ENCODE results near the gene LAMP5. TPM values are rescaled to one million over a fixed set of nuclear protein-coding genes. Genes with fewer than 3 reads are reported as not detected.

The LAMP5 gene
- total RNA-seq, 4 donors from 2014 or later: not detected

DNA sequence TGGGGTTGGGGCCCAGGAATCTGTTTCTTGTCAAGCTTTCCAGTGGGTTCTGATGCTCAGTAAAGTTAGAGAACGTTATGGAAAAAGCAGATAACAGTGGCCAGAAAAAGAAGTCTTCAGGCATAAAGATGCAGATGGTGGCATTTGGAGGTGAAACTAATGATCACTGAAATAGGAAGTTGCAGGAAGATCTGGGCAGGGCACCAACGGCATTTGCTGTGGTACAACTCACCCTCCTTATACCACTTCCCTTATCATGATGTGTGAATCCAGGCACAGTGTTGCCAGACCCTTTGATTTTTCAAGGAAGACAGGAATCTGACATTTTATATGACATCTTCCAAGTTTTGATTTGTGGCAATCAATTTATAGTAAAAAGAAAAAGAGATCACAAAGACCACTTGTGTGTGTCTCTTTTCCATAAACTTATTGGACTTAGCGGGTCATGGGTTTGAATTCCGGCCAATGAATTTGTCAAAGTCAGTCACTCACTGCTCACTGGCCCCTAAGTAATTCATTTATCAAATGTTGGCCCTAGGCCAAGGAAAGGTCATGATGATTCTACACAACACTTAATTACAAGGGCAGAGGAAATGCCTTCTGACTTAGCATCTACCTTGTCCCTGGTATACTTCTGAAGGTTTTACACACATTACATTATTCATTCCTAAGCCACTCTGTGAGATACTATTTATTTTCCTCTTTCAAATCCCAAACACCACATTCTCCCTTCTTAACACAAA lies 37.6 kb downstream of the LAMP5 start:
- ATAC-seq (ENCODE audit: low FRiP score) (no peak), DNase-seq (ENCODE audit: low spot score) (no peak)
- TF ChIP-seq, protein P1, sequence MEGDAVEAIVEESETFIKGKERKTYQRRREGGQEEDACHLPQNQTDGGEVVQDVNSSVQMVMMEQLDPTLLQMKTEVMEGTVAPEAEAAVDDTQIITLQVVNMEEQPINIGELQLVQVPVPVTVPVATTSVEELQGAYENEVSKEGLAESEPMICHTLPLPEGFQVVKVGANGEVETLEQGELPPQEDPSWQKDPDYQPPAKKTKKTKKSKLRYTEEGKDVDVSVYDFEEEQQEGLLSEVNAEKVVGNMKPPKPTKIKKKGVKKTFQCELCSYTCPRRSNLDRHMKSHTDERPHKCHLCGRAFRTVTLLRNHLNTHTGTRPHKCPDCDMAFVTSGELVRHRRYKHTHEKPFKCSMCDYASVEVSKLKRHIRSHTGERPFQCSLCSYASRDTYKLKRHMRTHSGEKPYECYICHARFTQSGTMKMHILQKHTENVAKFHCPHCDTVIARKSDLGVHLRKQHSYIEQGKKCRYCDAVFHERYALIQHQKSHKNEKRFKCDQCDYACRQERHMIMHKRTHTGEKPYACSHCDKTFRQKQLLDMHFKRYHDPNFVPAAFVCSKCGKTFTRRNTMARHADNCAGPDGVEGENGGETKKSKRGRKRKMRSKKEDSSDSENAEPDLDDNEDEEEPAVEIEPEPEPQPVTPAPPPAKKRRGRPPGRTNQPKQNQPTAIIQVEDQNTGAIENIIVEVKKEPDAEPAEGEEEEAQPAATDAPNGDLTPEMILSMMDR (IDR thresholded peaks at IDR 0.05): no peak

DNA sequence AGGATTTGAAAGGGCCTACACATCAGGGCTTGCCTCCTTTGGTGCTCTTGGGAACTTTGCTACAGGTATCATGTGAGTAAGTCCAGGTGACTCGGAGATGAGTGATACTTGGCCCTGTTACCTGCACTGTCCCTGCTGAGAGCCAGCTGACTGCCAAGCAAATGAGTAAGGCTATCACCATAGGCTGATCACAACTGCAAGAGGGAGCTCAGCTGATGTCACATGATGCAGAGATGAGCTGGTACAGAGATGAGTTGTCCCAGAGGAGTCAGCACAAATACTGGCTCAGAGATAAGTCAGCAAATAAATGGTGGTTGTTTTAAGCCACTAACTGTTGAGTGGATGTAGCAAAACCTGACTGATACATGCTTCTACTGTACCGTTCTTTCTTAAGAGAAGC lies 41.4 kb downstream of the LAMP5 start:
- no peak for DNase-seq (ENCODE audit: low spot score)
- no peak for ATAC-seq (ENCODE audit: low FRiP score)
- TF ChIP-seq, protein P1 (IDR thresholded peaks at IDR 0.05): no peak

DNA sequence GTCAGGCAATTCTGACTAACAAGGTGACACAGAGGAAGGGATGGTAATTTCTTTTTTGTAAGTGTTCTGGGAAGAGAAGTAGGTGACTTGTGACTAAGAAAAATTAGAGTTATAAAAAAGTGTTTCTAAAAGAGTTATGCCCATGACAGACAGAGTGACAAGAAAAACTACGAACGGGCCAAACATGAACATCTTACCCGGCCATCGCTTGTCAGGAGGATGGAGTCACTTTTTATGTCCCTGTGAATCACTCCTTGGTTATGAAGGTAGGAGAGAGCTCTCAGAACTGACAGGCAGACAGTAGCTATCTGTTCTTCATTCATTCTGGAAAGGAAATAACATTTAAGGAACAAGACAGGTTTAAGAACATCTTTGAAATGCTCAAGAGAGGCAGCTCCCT lies 43.0 kb downstream of the LAMP5 start:
- DNase-seq (ENCODE audit: low spot score): no peak
- TF ChIP-seq, protein P1 (IDR thresholded peaks at IDR 0.05): no peak
- ATAC-seq (ENCODE audit: low FRiP score): no peak

DNA sequence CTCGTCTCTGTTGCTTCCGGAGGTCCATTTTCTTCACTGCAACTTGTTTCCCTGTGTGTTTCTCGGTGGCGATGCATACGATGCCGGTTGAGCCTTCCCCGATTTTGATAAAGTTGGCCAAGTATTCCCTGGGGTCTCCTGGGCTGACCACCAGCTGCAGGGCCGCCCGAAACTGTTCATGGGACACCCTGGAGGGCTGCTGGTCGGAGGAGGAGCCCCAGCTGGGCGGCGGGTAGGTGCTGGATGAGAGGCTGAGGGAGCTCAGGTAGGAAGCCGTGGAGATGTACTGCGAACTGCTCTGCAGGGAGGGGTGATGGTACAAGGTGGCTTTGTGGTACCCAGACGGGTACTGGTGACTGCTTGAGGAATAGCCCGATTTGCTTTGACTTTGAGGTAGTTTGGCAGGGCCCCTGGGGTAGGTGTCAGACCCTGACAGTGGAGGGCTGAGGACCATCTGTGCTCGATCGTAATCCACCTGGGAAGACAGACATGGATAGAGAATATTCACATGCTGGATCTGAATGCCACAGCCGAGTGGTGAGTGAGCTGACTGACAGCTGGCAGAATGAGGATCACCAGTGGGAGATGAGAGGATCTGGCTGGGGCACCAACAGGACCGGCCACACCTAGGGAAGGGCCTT lies 51.6 kb downstream of the LAMP5 start:
- no peak for DNase-seq (ENCODE audit: low spot score)
- TF ChIP-seq, protein P1 (IDR thresholded peaks at IDR 0.05): no peak
- ATAC-seq (ENCODE audit: low FRiP score): no peak

DNA sequence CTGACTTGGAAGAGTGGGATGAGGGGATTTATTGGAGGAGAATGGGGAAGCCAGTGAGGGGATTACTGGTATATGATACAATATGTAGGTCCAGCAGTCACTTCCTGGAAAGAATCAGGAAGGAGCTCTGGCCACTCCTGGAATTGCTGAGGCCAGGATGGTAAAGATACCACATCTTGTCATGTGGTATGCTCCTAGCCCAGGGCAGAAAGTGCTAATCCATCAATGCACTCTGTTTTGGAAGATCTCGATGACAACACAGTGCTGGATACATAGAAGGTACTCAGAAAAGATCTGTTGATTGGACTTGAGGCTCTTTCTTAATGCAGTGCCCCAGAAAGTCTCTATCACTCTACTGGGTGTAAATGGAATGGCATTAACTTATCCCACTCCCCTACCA lies 52.6 kb downstream of the LAMP5 start:
- TF ChIP-seq, protein P1 (IDR thresholded peaks at IDR 0.05): no peak
- DNase-seq (ENCODE audit: low spot score) (no peak), ATAC-seq (ENCODE audit: low FRiP score) (no peak)

DNA sequence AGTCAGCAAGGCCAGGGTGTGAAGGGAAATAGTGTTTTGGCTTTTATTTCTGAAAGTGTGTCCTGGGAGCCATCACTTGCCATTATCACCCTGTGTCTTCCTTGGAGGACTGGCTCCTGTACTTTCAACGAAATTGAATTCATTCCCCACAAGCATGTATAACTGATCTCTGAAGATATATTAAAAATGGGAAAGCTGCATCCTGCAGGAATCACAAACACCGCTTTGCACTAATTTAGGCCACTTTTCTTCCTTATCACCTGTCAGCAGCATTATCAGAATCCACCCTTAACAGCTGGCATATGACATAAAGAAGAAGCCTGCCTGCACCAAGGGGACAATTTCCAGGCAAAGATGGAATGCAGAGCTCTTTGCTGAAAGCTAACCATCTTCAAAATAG lies 56.2 kb downstream of the LAMP5 start:
- TF ChIP-seq, protein P1 (IDR thresholded peaks at IDR 0.05): no peak
- no peak for DNase-seq (ENCODE audit: low spot score)
- no peak for ATAC-seq (ENCODE audit: low FRiP score)

DNA sequence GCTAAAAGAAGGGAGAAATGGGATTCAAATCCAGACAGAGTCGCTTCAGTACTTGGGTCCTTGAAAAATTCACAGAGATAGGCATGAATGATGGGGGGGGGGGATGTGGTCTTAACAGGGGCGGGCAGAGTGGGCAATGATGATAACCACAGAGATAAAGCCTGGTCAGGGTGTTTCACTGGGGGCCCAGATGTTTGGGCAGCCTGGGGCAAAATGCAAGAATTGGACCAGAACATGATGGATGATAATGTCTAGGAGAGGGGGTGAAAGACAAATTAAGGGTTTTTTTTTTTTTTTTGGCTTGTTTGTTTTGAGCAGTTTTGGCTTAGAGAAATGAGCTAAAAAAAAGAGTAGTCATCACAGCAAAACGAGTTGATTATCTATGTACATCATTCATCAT lies 57.4 kb downstream of the LAMP5 start:
- DNase-seq (ENCODE audit: low spot score) (no peak), ATAC-seq (ENCODE audit: low FRiP score) (no peak)
- TF ChIP-seq, protein P1 (IDR thresholded peaks at IDR 0.05): no peak

Data from omental fat pad (tissue), 4 donors.